GM19468 (cell line): ENCODE measurements around the gene OTOS.
A peak's percentile ranks its signal among the peaks of the same experiment; 100 is the strongest.

ENCODE experiments used
- ATAC-seq: cut with Tn5 transposase; IDR thresholded peaks from one replicate; pipeline ENCODE4 v1.9.1; 2021; ENCODE audit warnings: mild to moderate bottlenecking, moderate library complexity, moderate number of reproducible peaks; ENCODE audit not compliant: unreplicated experiment; ENCODE audit errors: extremely low read depth

The OTOS gene

GRCh38 chr2:240139011-240139441, 1.4 kb downstream of the OTOS start:
- ATAC-seq, result no peak

- no peak for ATAC-seq
Observed at GRCh38 chr2:240138254-240138984, 2.0 kb downstream of the OTOS start.

- no peak for ATAC-seq
Observed at GRCh38 chr2:240137596-240138253, 2.7 kb downstream of the OTOS start.

GRCh38 chr2:240136671-240137292, 3.7 kb downstream of the OTOS start:
- ATAC-seq, result no peak

GRCh38 chr2:240136013-240136670, 4.3 kb downstream of the OTOS start, which contains the start of gene COPS9:
Gene COPS9 (minus strand): TSS chr2:240136305. CDS start chr2:240136284, 21 bp downstream.
- peak; percentile 83 for ATAC-seq

GRCh38 chr2:240135706-240136012, 4.8 kb downstream of the OTOS start:
- ATAC-seq, result no peak

GRCh38 chr2:240134956-240135520, 5.4 kb downstream of the OTOS start:
- ATAC-seq, result no peak

GRCh38 chr2:240134466-240134865, 6.0 kb downstream of the OTOS start:
- no peak for ATAC-seq

- ATAC-seq, result no peak
Observed at GRCh38 chr2:240133401-240133800, 7.1 kb downstream of the OTOS start.

GRCh38 chr2:240132651-240132980, 7.8 kb downstream of the OTOS start:
- no peak for ATAC-seq

- no peak for ATAC-seq
Observed at GRCh38 chr2:240131941-240132650, 8.4 kb downstream of the OTOS start.

- no peak for ATAC-seq
Observed at GRCh38 chr2:240131296-240131695, 9.2 kb downstream of the OTOS start.

GRCh38 chr2:240130393-240131195, 9.9 kb downstream of the OTOS start:
- no peak for ATAC-seq

- ATAC-seq, result no peak
Observed at GRCh38 chr2:240129731-240130392, 10.6 kb downstream of the OTOS start.

GRCh38 chr2:240129311-240129710, 11.1 kb downstream of the OTOS start:
- ATAC-seq, result no peak

GRCh38 chr2:240128608-240129145, 11.8 kb downstream of the OTOS start:
- ATAC-seq, result no peak

- ATAC-seq, result no peak
Observed at GRCh38 chr2:240127911-240128607, 12.4 kb downstream of the OTOS start.

GRCh38 chr2:240127191-240127750, 13.2 kb downstream of the OTOS start:
- no peak for ATAC-seq
